Endothelial cell of umbilical vein (primary cell): Measurements from ENCODE around the gene ITGA11. TPM values are rescaled to one million over a fixed set of nuclear protein-coding genes. Genes with fewer than 3 reads are reported as not detected.

Source experiments
- BruUV-seq: library from RNA; stranded (reverse); fragments of 400-500 nt; replicated peaks from 2 replicates; lab custom pipeline; 2021; lab: Mats Ljungman, UMichigan
- CTCF ChIA-PET: fragments of 300-600, 350-600 bp; sonication (Branson Sonifier 250); formaldehyde crosslinking; loops from one replicate; lab custom pipeline; 2021; ENCODE audit warnings: antibody characterized with exemption, inconsistent platforms; lab: Charles Lee
- POLR2A ChIA-PET: fragments of 300-600, 350-600 bp; sonication (Branson Sonifier 250); formaldehyde crosslinking; loops from one replicate; lab custom pipeline; 2021; ENCODE audit warnings: antibody characterized with exemption, inconsistent platforms; lab: Charles Lee
- DNase-seq: peaks from one replicate; pipeline ENCODE4 v3.0.0-alpha.2; 2011; ENCODE audit warnings: low read depth, low spot score
- FAIRE-seq: peaks from 2 replicates; lab custom pipeline; 2011; peaks lifted over from hg19 to GRCh38; lab: Jason Lieb, UNC
- H2AFZ ChIP-seq: 2 replicates; pipeline ENCODE4 v1.6.0; 2012; ENCODE audit warnings: low read depth, low read length, control low read depth, inconsistent platforms
- H3K27ac ChIP-seq: 2 replicates; pipeline ENCODE4 v1.5.1; 2011; ENCODE audit warnings: low read depth, mild to moderate bottlenecking, control low read depth, low read length, moderate library complexity; ENCODE audit not compliant: insufficient read depth
- H3K27me3 ChIP-seq, 2 experiments: 2 replicates each; pipeline versions ENCODE4 v1.6.0 to v1.6.1; 2011; ENCODE audit warnings: low read length in 2 of 2, mixed read lengths in 1 of 2; ENCODE audit not compliant: control insufficient read depth in 2 of 2, insufficient read depth in 2 of 2
- H3K36me3 ChIP-seq, 2 experiments: 2 replicates in 1 of 2; 3 replicates in 1 of 2; pipeline ENCODE4 v1.5.1; 2011; ENCODE audit warnings: low read length in 2 of 2, mild to moderate bottlenecking in 1 of 2, moderate library complexity in 1 of 2; ENCODE audit not compliant: control insufficient read depth in 2 of 2, insufficient read depth in 2 of 2; ENCODE audit errors: extremely low read depth in 1 of 2
- H3K4me1 ChIP-seq: 3 replicates; pipeline ENCODE4 v1.5.1; 2011; ENCODE audit warnings: mild to moderate bottlenecking, low read length; ENCODE audit not compliant: control insufficient read depth, insufficient read depth; ENCODE audit errors: extremely low read depth
- H3K4me2 ChIP-seq: 2 replicates; pipeline ENCODE4 v1.6.1; 2011; ENCODE audit warnings: low read length, control low read depth, mixed read lengths; ENCODE audit not compliant: insufficient read depth
- H3K4me3 ChIP-seq, 3 experiments: fragments of 200-600 bp in 1 of 3; sonication (generic), shearing (Covaris generic) in 1 of 3; replicated peaks in 1 of 3; 2 replicates each; pipeline ENCODE4 v1.5.1; 2011 to 2016; ENCODE audit warnings: control low read depth in 3 of 3, low read length in 3 of 3, mild to moderate bottlenecking in 2 of 3, inconsistent platforms in 1 of 3, low read depth in 1 of 3, moderate library complexity in 1 of 3; ENCODE audit not compliant: insufficient read depth in 1 of 3
- H3K79me2 ChIP-seq: 2 replicates; pipeline ENCODE4 v1.6.0; 2012; ENCODE audit warnings: low read length, inconsistent platforms; ENCODE audit not compliant: control insufficient read depth, insufficient read depth
- H3K9ac ChIP-seq: replicated peaks from 2 replicates; pipeline ENCODE3; 2011; ENCODE audit warnings: low read length, control low read depth; ENCODE audit not compliant: insufficient read depth; ENCODE audit errors: extremely low read depth
- H3K9me1 ChIP-seq: replicated peaks from 3 replicates; pipeline ENCODE4 v1.6.0; 2011; ENCODE audit warnings: mild to moderate bottlenecking, low read length; ENCODE audit not compliant: control insufficient read depth, insufficient read depth; ENCODE audit errors: extremely low read depth
- H3K9me3 ChIP-seq: replicated peaks from 2 replicates; pipeline ENCODE4 v1.5.1; 2012; ENCODE audit warnings: low read length, inconsistent platforms; ENCODE audit not compliant: control insufficient read depth, insufficient read depth
- H4K20me1 ChIP-seq: replicated peaks from 2 replicates; pipeline ENCODE3; 2011; ENCODE audit warnings: mild to moderate bottlenecking, low read length; ENCODE audit not compliant: control insufficient read depth, insufficient read depth; ENCODE audit errors: extremely low read depth
- EZH2 ChIP-seq: IDR thresholded peaks from 2 replicates; pipeline ENCODE4 v1.6.1; 2012; ENCODE audit warnings: borderline replicate concordance, low read depth, mild to moderate bottlenecking, moderate library complexity, low read length, inconsistent platforms; ENCODE audit not compliant: severe bottlenecking
- FOS ChIP-seq: IDR thresholded peaks from 2 replicates; pipeline ENCODE4 v1.6.1; 2011; ENCODE audit warnings: mild to moderate bottlenecking, low read length, moderate library complexity, borderline replicate concordance; ENCODE audit not compliant: insufficient read depth
- GATA2 ChIP-seq: IDR thresholded peaks from 2 replicates; pipeline ENCODE4 v1.7.0; 2011; ENCODE audit warnings: low read depth, mild to moderate bottlenecking, moderate library complexity, mixed read lengths, low read length; ENCODE audit not compliant: insufficient read length, insufficient read depth
- JUN ChIP-seq: IDR thresholded peaks from 2 replicates; pipeline ENCODE4 v1.6.1; 2011; ENCODE audit warnings: borderline replicate concordance, low read depth; ENCODE audit not compliant: insufficient read length, insufficient read depth
- POLR2A ChIP-seq: IDR thresholded peaks from 2 replicates; pipeline ENCODE4 v1.6.1; 2012; ENCODE audit warnings: low read depth, mild to moderate bottlenecking, control low read depth, low read length
- POLR2AphosphoS5 ChIP-seq: IDR thresholded peaks from 2 replicates; pipeline ENCODE4 v1.6.1; 2012; ENCODE audit warnings: low read depth, mild to moderate bottlenecking, control low read depth, low read length, moderate library complexity; ENCODE audit not compliant: insufficient read depth
- dilution Hi-C: fragments of 300-500 bp; cut with MboI; formaldehyde crosslinking; loops from one replicate; pipeline ENCODE4 v1.15.0; 2019; ENCODE audit warnings: low sequenced_read_pairs; ENCODE audit not compliant: extremely low pct_ligation_motif_present
- intact Hi-C: fragments of 100-400 bp; cut with micrococcal nuclease; formaldehyde crosslinking; loops from one replicate; pipeline ENCODE4 v1.10.0; 2022
- polyA plus RNA-seq, 4 experiments: library from polyadenylated mRNA; depleted of rRNA in 3 of 4; stranded (reverse) in 3 of 4; unstranded in 1 of 4; fragments of >200 nt; gene quantifications; 2 replicates each; pipeline versions ENCODE4 v1.2.1 to v1.2.3, GENCODE V29; 2011 to 2012; ENCODE audit warnings: missing spikeins in 1 of 4
- total RNA-seq: library from RNA; stranded (reverse); gene quantifications from 2 replicates; pipeline ENCODE4 v1.2.3, GENCODE V29; 2021
- TF ChIP-seq, protein P1 (sequence below): IDR thresholded peaks from 2 replicates; pipeline ENCODE4 v1.6.1; 2011; ENCODE audit not compliant: insufficient read depth, insufficient read length
- TF ChIP-seq, protein P2 (sequence below), 2 donors: IDR thresholded peaks; 1 replicate in 1 of 2; 2 replicates in 1 of 2; pipeline ENCODE4 v1.5.1; 2011; ENCODE audit warnings: low read length in 2 of 2, mild to moderate bottlenecking in 2 of 2, moderate library complexity in 2 of 2, control low read depth in 1 of 2, inconsistent platforms in 1 of 2, low read depth in 1 of 2; ENCODE audit not compliant: insufficient read depth in 1 of 2; ENCODE audit errors: extremely low read depth in 1 of 2

The ITGA11 gene
- total and polyA plus RNA-seq, 2 donors (not counting 3 experiments of a cell fraction or from before 2014, with no cell fraction given) = 0.18 to 1.0 TPM

DNA sequence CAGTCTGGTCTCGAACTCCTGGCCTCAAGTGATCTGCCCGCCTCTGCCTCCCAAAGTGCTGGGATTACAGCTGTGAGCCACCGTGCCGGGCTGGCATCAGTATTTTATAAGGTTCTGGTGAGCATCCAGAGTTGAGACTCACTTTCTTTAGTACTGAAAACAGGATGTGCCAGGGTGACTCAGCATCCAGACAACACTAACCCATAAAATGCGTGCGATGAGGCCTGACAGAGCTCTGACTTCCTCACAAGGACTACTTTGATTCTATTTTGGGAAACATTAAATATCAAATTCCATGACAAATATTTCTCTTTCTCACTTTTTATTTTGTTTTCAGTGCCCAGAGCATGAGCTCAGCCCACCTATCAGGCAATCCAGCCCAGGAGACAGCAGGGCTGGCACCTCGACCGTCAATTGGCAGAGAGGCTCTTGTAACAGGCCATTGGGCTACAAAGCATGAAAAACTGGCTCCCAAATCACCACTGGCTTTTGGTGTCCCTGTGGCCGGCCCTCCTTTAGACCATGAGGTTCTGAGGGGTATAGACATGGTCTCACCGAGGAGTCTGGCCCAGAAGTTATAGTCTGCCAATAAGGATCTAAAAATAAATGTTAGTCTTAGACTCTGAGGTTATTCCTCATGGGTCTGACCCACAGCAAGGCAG is 79.4 kb downstream of the ITGA11 start:
- no peaks in the 10 kb centered on the region for H3K27me3 ChIP-seq
- DNase-seq (peak; percentile 98), FAIRE-seq (peak; percentile 99)
- peak overlapping the region; percentile 72 for H3K9ac ChIP-seq
- no peak overlapping the region for H3K4me3 ChIP-seq
- no peaks in the 10 kb centered on the region for H4K20me1 ChIP-seq
- dilution Hi-C loops (no loop called here), intact Hi-C loops (loop anchor here (1.0 kb wide), 5 partner anchors 10 to 38 kb away; no protein-coding TSS in a partner anchor)
- no peaks in the 10 kb centered on the region for H3K9me1 ChIP-seq
- H3K27ac ChIP-seq = peak overlapping the region; percentile 97
- H3K4me1 ChIP-seq = peaks cover 20% of the 10 kb centered on the region
- POLR2A ChIA-PET = no interaction called here
- H3K36me3 ChIP-seq = no peaks in the 10 kb centered on the region
- H2AFZ ChIP-seq = peak overlapping the region; percentile 12
- no peaks in the 10 kb centered on the region for H3K9me3 ChIP-seq
- no peaks in the 10 kb centered on the region for H3K79me2 ChIP-seq
- peak overlapping the region; percentile 26 for H3K4me2 ChIP-seq
- CTCF ChIA-PET = interaction anchor here (0.8 to 4.3 kb wide), 10 partner anchors 8 to 198 kb away, joined by 3 to 27 read pairs (median 4); no protein-coding TSS in a partner anchor
- TF ChIP-seq GATA2 (peak; percentile 34), POLR2A (no peak), POLR2AphosphoS5 (peak; percentile 80), JUN (peak; percentile 94), FOS (peak; percentile 92)
- TF ChIP-seq, protein P1, sequence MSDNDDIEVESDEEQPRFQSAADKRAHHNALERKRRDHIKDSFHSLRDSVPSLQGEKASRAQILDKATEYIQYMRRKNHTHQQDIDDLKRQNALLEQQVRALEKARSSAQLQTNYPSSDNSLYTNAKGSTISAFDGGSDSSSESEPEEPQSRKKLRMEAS = peak; percentile 10
- TSS peak; percentile 95 for BruUV-seq

DNA sequence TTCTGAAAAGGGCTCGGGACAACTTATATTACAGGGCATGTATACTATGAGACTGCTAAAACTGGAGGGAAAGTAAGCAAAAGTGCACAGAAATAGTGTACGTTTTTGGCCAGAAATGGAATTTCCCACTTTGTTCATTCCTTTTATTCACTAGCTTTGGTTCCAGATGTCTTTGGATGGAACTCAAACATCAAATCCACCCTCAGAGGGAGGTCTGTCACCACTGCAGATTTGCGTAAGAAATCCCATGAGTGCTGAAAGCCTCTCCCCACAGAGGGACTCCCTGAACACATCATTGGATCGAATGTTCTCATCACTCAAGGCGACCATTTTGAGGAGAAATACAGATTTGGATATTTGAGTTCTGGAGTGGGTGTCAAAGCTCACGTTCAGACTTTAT is 82.8 kb downstream of the ITGA11 start:
- H3K27me3 ChIP-seq = no peaks in the 10 kb centered on the region
- DNase-seq (no peak), FAIRE-seq (no peak)
- no peak overlapping the region for H3K4me3 ChIP-seq
- no peak overlapping the region for H3K27ac ChIP-seq
- intact Hi-C loops (no loop called here), dilution Hi-C loops (no loop called here)
- no TSS peak for BruUV-seq
- H3K9ac ChIP-seq = no peak overlapping the region
- peaks cover 20% of the 10 kb centered on the region for H3K4me1 ChIP-seq
- ChIA-PET POLR2A (no interaction called here), CTCF (interaction anchor here (1.5 kb wide), 1 partner anchor 43 kb away, joined by 6 read pairs; no protein-coding TSS in a partner anchor)
- no peaks in the 10 kb centered on the region for H4K20me1 ChIP-seq
- H3K9me3 ChIP-seq = no peaks in the 10 kb centered on the region
- no peak overlapping the region for H3K4me2 ChIP-seq
- no peaks in the 10 kb centered on the region for H3K36me3 ChIP-seq
- no peaks in the 10 kb centered on the region for H3K79me2 ChIP-seq
- H3K9me1 ChIP-seq = no peaks in the 10 kb centered on the region
- no peak for TF ChIP-seq GATA2
- TF ChIP-seq, protein P2, sequence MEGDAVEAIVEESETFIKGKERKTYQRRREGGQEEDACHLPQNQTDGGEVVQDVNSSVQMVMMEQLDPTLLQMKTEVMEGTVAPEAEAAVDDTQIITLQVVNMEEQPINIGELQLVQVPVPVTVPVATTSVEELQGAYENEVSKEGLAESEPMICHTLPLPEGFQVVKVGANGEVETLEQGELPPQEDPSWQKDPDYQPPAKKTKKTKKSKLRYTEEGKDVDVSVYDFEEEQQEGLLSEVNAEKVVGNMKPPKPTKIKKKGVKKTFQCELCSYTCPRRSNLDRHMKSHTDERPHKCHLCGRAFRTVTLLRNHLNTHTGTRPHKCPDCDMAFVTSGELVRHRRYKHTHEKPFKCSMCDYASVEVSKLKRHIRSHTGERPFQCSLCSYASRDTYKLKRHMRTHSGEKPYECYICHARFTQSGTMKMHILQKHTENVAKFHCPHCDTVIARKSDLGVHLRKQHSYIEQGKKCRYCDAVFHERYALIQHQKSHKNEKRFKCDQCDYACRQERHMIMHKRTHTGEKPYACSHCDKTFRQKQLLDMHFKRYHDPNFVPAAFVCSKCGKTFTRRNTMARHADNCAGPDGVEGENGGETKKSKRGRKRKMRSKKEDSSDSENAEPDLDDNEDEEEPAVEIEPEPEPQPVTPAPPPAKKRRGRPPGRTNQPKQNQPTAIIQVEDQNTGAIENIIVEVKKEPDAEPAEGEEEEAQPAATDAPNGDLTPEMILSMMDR (IDR thresholded peaks at IDR 0.05; ENCODE audit: extremely low read depth in 1 of 2, insufficient read depth in 1 of 2, low read depth in 1 of 2, low read length in 2 of 2) = no peak
- no peak for TF ChIP-seq EZH2
- no peak for TF ChIP-seq POLR2A
- H2AFZ ChIP-seq = no peak overlapping the region
